HepG2 (cell line): Measurements from ENCODE around the gene CIAO2A. TPM values are rescaled to one million over a fixed set of nuclear protein-coding genes. Genes with fewer than 3 reads are reported as not detected.

Experiments
- ATAC-seq: fragments of 200-7000 bp; cut with Tn5 transposase; 3 replicates; pipeline ENCODE4 v1.9.1; 2020; ENCODE audit warnings: mild to moderate bottlenecking, moderate library complexity
- BruUV-seq: library from RNA; stranded (reverse); fragments of 400-500 nt; replicated peaks from 2 replicates; lab custom pipeline; 2021; lab: Mats Ljungman, UMichigan
- CTCF ChIA-PET: fragments of 300-600 bp; formaldehyde crosslinking; extraction: SDS; loops from one replicate; lab custom pipeline; 2021; ENCODE audit warnings: low total read pairs, inconsistent platforms, low intra/inter-chr PET ratio; lab: Yijun Ruan, JAX
- POLR2A ChIA-PET: fragments of 350-600 bp; sonication (Branson Sonifier 250); formaldehyde crosslinking; loops from one replicate; lab custom pipeline; 2020; ENCODE audit warnings: antibody characterized with exemption, inconsistent platforms; lab: Yijun Ruan, JAX
- DNase-seq: peaks from one replicate; pipeline ENCODE4 v3.0.0-alpha.2; 2015; ENCODE audit warnings: low spot score
- FAIRE-seq: peaks from 3 replicates; lab custom pipeline; 2011; peaks lifted over from hg19 to GRCh38; lab: Jason Lieb, UNC
- H2AFZ ChIP-seq: one replicate; pipeline ENCODE4 v1.6.1; 2011; ENCODE audit warnings: low read length, inconsistent platforms
- H3K27ac ChIP-seq: fragments of 300-600 bp; 3 replicates; pipeline ENCODE4 v1.8.0; 2011; ENCODE audit warnings: mixed run types, mild to moderate bottlenecking, mixed read lengths, low read length, inconsistent platforms; ENCODE audit not compliant: insufficient read depth; ENCODE audit errors: extremely low read length
- H3K27me3 ChIP-seq, 2 experiments: fragments of 200-600 bp in 1 of 2; 2 replicates in 1 of 2; 3 replicates in 1 of 2; pipeline versions ENCODE4 v1.6.0 to v1.8.0; 2011; ENCODE audit warnings: low read length in 2 of 2, mild to moderate bottlenecking in 2 of 2, moderate library complexity in 2 of 2, inconsistent platforms in 1 of 2; ENCODE audit not compliant: insufficient read depth in 2 of 2, control insufficient read depth in 1 of 2
- H3K36me3 ChIP-seq, 2 experiments: fragments of 200-600 bp in 1 of 2; replicated peaks in 1 of 2; 2 replicates in 1 of 2; 3 replicates in 1 of 2; pipeline versions ENCODE4 v1.5.1 to v1.8.0; 2011; ENCODE audit warnings: low read length in 2 of 2, inconsistent platforms in 1 of 2; ENCODE audit not compliant: insufficient read depth in 2 of 2, control insufficient read depth in 1 of 2
- H3K4me1 ChIP-seq: 2 replicates; pipeline ENCODE4 v1.5.1; 2012; ENCODE audit warnings: low read length, inconsistent platforms; ENCODE audit not compliant: insufficient read depth
- H3K4me2 ChIP-seq: 2 replicates; pipeline ENCODE4 v1.6.0; 2011; ENCODE audit warnings: low read depth, low read length, inconsistent platforms
- H3K4me3 ChIP-seq, 3 experiments: fragments of 200-600 bp in 1 of 3; sonication (generic), shearing (Covaris generic) in 1 of 3; replicated peaks in 1 of 3; 2 replicates each; pipeline ENCODE4 v1.5.1; 2011 to 2016; ENCODE audit warnings: low read length in 3 of 3, inconsistent platforms in 2 of 3, low read depth in 2 of 3, mild to moderate bottlenecking in 2 of 3, control low read depth in 1 of 3, mixed read lengths in 1 of 3; ENCODE audit not compliant: insufficient read depth in 1 of 3
- H3K79me2 ChIP-seq: one replicate; pipeline ENCODE4 v1.6.1; 2011; ENCODE audit warnings: low read length, inconsistent platforms; ENCODE audit not compliant: insufficient read depth
- H3K9ac ChIP-seq: 2 replicates; pipeline ENCODE4 v1.6.0; 2011; ENCODE audit warnings: mild to moderate bottlenecking, low read depth, low read length, inconsistent platforms; ENCODE audit not compliant: insufficient read depth
- H3K9me3 ChIP-seq: 2 replicates; pipeline ENCODE4 v1.5.1; 2012; ENCODE audit warnings: mild to moderate bottlenecking, low read length
- H4K20me1 ChIP-seq: 2 replicates; pipeline ENCODE4 v1.6.0; 2011; ENCODE audit warnings: inconsistent platforms, mild to moderate bottlenecking, low read length, moderate library complexity; ENCODE audit not compliant: insufficient read depth
- TEAD3 ChIP-seq: optimal IDR thresholded peaks from 2 replicates; pipeline ENCODE3; 2016; ENCODE audit warnings: borderline replicate concordance
- WGBS: methylation state at CpG from one replicate; pipeline ENCODE4 v1.1.6; 2017; ENCODE audit warnings: low lambda C conversion rate; 5-methylcytosine and 5-hydroxymethylcytosine counted together
- in situ Hi-C: cut with HindIII; loops from 2 replicates; pipeline ENCODE4 v1.10.0; 2017; ENCODE audit warnings: low pct_unique_long_range_greater_than_20kb; ENCODE audit not compliant: extremely low pct_ligation_motif_present
- intact Hi-C: fragments of 100-400 bp; cut with micrococcal nuclease; formaldehyde crosslinking; loops from one replicate; pipeline ENCODE4 v1.10.0; 2022; ENCODE audit not compliant: unreplicated experiment
- polyA plus RNA-seq, 8 experiments: library from polyadenylated mRNA; depleted of rRNA in 3 of 8; stranded (reverse) in 7 of 8; unstranded in 1 of 8; fragments of >200 nt; fragmentation: Illumina TruSeq in 4 of 8; extraction: Trizol in 4 of 8; gene quantifications; 2 replicates each; pipeline versions ENCODE4 v1.2.1 to v1.2.3, GENCODE V29; 2011 to 2016; ENCODE audit warnings: low read depth in 4 of 8, missing spikeins in 1 of 8, mixed read lengths in 1 of 8; ENCODE audit not compliant: insufficient read depth in 1 of 8
- total RNA-seq, 5 experiments: library from RNA; depleted of rRNA; stranded (reverse); fragments of >200 nt; fragmentation: Illumina TruSeq; extraction: Trizol; gene quantifications; 2 replicates each; pipeline ENCODE4 v1.2.3, GENCODE V29; 2016; ENCODE audit warnings: low read depth in 1 of 5
- TF ChIP-seq, protein P1 (sequence below), 2 experiments: sonication (generic) in 1 of 2; formaldehyde crosslinking in 1 of 2; IDR thresholded peaks; 2 replicates each; pipeline versions ENCODE4 v1.4.0 to v1.6.1; 2016 to 2020; ENCODE audit warnings: borderline replicate concordance in 1 of 2, low read depth in 1 of 2, mild to moderate bottlenecking in 1 of 2, missing genetic modification reagents in 1 of 2
- TF ChIP-seq, protein P2 (sequence below): sonication (generic); formaldehyde crosslinking; IDR thresholded peaks from 2 replicates; pipeline ENCODE4 v1.4.0; 2020; ENCODE audit warnings: mild to moderate bottlenecking, missing genetic modification reagents

CIAO2A gene
- total and polyA plus RNA-seq, 2 of the 13 experiments (the other 11 are each of a cell fraction or from before 2014, with no cell fraction given) = 83.0 to 100 TPM

DNA sequence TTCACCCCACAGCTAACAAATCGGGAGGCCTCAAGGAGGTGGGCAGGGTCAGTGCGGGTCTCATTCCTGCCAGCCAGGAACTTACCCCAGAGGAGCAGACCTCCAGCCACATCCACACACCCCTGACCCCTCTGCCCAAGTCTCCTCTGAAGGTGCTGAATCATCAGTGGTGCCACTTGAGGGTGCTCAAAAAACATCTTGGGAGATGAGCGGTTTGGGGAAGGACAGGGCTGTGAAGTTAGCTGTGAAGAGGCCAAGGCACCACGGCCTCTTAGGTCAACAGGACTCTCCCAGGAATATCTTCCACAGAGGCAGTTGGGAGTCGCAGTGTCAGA lies 48.6 kb downstream of the CIAO2A start (continued):
- TF ChIP-seq, protein P1, sequence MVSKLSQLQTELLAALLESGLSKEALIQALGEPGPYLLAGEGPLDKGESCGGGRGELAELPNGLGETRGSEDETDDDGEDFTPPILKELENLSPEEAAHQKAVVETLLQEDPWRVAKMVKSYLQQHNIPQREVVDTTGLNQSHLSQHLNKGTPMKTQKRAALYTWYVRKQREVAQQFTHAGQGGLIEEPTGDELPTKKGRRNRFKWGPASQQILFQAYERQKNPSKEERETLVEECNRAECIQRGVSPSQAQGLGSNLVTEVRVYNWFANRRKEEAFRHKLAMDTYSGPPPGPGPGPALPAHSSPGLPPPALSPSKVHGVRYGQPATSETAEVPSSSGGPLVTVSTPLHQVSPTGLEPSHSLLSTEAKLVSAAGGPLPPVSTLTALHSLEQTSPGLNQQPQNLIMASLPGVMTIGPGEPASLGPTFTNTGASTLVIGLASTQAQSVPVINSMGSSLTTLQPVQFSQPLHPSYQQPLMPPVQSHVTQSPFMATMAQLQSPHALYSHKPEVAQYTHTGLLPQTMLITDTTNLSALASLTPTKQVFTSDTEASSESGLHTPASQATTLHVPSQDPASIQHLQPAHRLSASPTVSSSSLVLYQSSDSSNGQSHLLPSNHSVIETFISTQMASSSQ (IDR thresholded peaks at IDR 0.05; ENCODE audit: low read depth) = no peak
- TF ChIP-seq, protein P1 (CRISPR knock-in tag; IDR thresholded peaks at IDR 0.05; ENCODE audit: borderline replicate concordance) = no peak

DNA sequence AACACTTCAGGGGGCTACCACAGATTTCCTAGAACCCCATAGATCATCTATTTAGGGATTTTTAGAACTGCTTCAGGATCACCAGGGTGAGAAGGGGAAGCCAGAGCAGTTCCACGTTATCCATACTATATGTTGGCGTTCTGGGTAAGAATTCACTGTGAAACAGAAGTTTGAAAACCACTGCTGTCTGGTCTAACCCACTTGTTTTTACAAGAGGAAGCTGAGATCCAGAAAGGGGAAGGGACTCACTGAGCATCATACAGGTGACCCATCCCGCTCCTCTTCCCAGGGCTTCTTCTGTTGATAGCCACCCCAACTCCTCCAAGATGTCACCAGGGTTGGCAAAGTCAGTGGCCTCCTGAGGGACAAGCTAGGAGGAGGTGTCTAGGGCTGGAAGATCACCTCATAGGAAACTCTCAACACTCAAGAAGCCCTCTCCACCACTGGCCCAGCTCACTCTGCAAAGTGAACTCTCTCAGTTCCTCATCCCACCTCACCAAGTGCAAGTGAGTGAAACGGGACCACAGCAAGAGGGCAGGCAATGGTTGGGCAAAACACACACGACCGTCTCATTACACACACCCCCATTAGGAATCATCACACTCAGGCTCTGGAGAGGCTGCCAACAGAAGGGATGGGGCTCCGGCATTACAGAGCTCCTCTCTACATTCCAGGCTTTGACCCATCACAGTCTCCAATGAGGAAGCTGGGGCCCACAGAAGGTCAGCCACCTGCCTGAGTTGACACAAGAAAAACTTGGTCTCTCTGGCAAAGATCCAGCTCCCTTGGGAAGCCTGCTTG lies 49.1 kb downstream of the CIAO2A start:
- H2AFZ ChIP-seq = no peak overlapping the region
- intact Hi-C loops = no loop called here
- H3K79me2 ChIP-seq = no peaks in the 10 kb centered on the region
- POLR2A ChIA-PET = interaction anchor here (0.9 kb wide), 1 partner anchor 27 kb away, joined by 3 read pairs; no protein-coding TSS in a partner anchor
- no peak; the same call in 2 of the 3 replicates for ATAC-seq
- no peak overlapping the region for H3K4me3 ChIP-seq
- no peak overlapping the region for H3K27ac ChIP-seq
- CTCF ChIA-PET = no interaction called here
- no peaks in the 10 kb centered on the region for H4K20me1 ChIP-seq
- H3K27me3 ChIP-seq = peaks cover 2 to 46% of the 10 kb centered on the region in 2 experiments; a peak in 4 of 5 replicates
- BruUV-seq = no TSS peak
- peak; percentile 41 for TF ChIP-seq TEAD3
- TF ChIP-seq, protein P2, sequence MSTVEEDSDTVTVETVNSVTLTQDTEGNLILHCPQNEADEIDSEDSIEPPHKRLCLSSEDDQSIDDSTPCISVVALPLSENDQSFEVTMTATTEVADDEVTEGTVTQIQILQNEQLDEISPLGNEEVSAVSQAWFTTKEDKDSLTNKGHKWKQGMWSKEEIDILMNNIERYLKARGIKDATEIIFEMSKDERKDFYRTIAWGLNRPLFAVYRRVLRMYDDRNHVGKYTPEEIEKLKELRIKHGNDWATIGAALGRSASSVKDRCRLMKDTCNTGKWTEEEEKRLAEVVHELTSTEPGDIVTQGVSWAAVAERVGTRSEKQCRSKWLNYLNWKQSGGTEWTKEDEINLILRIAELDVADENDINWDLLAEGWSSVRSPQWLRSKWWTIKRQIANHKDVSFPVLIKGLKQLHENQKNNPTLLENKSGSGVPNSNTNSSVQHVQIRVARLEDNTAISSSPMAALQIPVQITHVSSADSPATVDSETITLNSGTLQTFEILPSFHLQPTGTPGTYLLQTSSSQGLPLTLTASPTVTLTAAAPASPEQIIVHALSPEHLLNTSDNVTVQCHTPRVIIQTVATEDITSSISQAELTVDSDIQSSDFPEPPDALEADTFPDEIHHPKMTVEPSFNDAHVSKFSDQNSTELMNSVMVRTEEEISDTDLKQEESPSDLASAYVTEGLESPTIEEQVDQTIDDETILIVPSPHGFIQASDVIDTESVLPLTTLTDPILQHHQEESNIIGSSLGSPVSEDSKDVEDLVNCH (CRISPR knock-in tag) = no peak
- in situ Hi-C loops = no loop called here
- H3K36me3 ChIP-seq = no peaks in the 10 kb centered on the region
- FAIRE-seq = no peak
- no peaks in the 10 kb centered on the region for H3K9me3 ChIP-seq
- DNase-seq = no peak
- H3K9ac ChIP-seq = no peak overlapping the region
- H3K4me2 ChIP-seq = no peak overlapping the region
- peaks cover 21% of the 10 kb centered on the region for H3K4me1 ChIP-seq
- 72% methylated on average over 3 of the region's 7 CpGs for WGBS
